WI38 (cell line): ENCODE measurements around the gene ZNF541.

ENCODE experiments used
- H3K4me3 ChIP-seq: 2 replicates; pipeline ENCODE4 v1.5.1; 2011; ENCODE audit warnings: low read depth, mild to moderate bottlenecking, control low read depth, low read length
- CTCF ChIP-seq: IDR thresholded peaks from 2 replicates; pipeline ENCODE4 v1.5.1; 2012; ENCODE audit warnings: low read depth, mild to moderate bottlenecking, control low read depth, low read length

Gene ZNF541

GRCh38 chr19:47614021-47614295 lies 41.0 kb upstream of the ZNF541 start:
- no peak overlapping the region for H3K4me3 ChIP-seq
- no peak for TF ChIP-seq CTCF

- no peak for TF ChIP-seq CTCF
- no peak overlapping the region for H3K4me3 ChIP-seq
Measured at GRCh38 chr19:47613165-47614020, 40.4 kb upstream of the ZNF541 start.

GRCh38 chr19:47610902-47611301 lies 38.0 kb upstream of the ZNF541 start:
- H3K4me3 ChIP-seq, result peak overlapping the region; percentile 90
- TF ChIP-seq CTCF, result no peak

GRCh38 chr19:47609906-47610894 lies 37.3 kb upstream of the ZNF541 start:
- no peak for TF ChIP-seq CTCF
- H3K4me3 ChIP-seq, result peak overlapping the region; percentile 90

- TF ChIP-seq CTCF, result no peak
- H3K4me3 ChIP-seq, result peak within 1 kb of the TSS; percentile 90
Measured at GRCh38 chr19:47608969-47609905, 36.3 kb upstream of the ZNF541 start, which contains the start of gene BICRA. BICRA (plus strand) TSS chr19:47609134; CDS start chr19:47673575, 64,441 bp downstream.

- H3K4me3 ChIP-seq, result peak overlapping the region; percentile 90
Measured at GRCh38 chr19:47608074-47608918, 35.3 kb upstream of the ZNF541 start.

More at GRCh38 chr19:47608074-47608918, 35.3 kb upstream of the ZNF541 start:
- 0 out of 2 replicates have a peak, but pooled peaks have one; percentile 9 for TF ChIP-seq CTCF
